ENCODE results near the gene BRSK1.

The BRSK1 gene

DNA sequence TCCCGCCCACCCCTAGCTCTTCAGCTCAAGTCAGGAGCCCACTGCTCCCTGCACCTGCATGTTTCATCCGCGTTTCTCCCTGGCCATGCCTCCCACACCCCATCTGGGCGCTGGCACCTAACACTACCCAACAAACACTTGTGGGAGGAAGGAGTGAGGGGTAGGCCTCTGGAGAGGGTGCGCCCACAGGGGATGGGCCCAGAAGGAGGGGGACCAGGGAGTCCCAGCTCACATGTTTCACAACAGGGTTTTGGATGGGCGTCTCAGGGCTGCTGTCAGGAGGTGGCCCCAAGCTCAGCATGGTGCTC lies 43.1 kb upstream of the BRSK1 start:
- Histone ChIP-seq H3F3A (ENCODE audit: insufficient read depth, low read length) (peaks cover 4% of the 10 kb centered on the region; the same call in 1 of the 2 replicates), H3K4me2 (ENCODE audit: low read depth, low read length) (no peak overlapping the region), H2AFZ (ENCODE audit: low read length) (no peak overlapping the region), H3K36me3 (replicated peaks; ENCODE audit: insufficient read depth, low read length) (peaks cover 14% of the 10 kb centered on the region), H4K20me1 (ENCODE audit: insufficient read depth, low read length) (no peaks in the 10 kb centered on the region), H3K4me1 (ENCODE audit: low read length) (no peaks in the 10 kb centered on the region), H3K9me3 (replicated peaks; ENCODE audit: insufficient read depth, low read length) (no peaks in the 10 kb centered on the region), H3K9me2 (replicated peaks; ENCODE audit: insufficient read depth, low read length) (no peaks in the 10 kb centered on the region), H3K79me2 (ENCODE audit: low read length) (peaks cover 66% of the 10 kb centered on the region), H3K27me3 (replicated peaks; ENCODE audit: insufficient read depth, low read length) (no peaks in the 10 kb centered on the region), H3K9ac (ENCODE audit: low read length) (no peak overlapping the region), H3K4me3 (ENCODE audit: low read length) (no peak overlapping the region), H3K27ac (ENCODE audit: low read length) (no peak overlapping the region)
- TF ChIP-seq EZH2 (optimal IDR thresholded peaks at IDR 0.05; ENCODE audit: low read depth, low read length) (no peak), EZH2phosphoT487 (IDR thresholded peaks at IDR 0.05; ENCODE audit: low read length) (no peak)
- TF ChIP-seq, protein P1, sequence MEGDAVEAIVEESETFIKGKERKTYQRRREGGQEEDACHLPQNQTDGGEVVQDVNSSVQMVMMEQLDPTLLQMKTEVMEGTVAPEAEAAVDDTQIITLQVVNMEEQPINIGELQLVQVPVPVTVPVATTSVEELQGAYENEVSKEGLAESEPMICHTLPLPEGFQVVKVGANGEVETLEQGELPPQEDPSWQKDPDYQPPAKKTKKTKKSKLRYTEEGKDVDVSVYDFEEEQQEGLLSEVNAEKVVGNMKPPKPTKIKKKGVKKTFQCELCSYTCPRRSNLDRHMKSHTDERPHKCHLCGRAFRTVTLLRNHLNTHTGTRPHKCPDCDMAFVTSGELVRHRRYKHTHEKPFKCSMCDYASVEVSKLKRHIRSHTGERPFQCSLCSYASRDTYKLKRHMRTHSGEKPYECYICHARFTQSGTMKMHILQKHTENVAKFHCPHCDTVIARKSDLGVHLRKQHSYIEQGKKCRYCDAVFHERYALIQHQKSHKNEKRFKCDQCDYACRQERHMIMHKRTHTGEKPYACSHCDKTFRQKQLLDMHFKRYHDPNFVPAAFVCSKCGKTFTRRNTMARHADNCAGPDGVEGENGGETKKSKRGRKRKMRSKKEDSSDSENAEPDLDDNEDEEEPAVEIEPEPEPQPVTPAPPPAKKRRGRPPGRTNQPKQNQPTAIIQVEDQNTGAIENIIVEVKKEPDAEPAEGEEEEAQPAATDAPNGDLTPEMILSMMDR (IDR thresholded peaks at IDR 0.05; ENCODE audit: low read length) = no peak
- no peak for DNase-seq

GRCh38 chr19:55241143-55241934 lies 42.5 kb upstream of the BRSK1 start:
- H3K79me2 ChIP-seq (ENCODE audit: low read length) = peaks cover 72% of the 10 kb centered on the region
- no peak overlapping the region for H3K27ac ChIP-seq (ENCODE audit: low read length)
- no peaks in the 10 kb centered on the region for H3K9me3 ChIP-seq (replicated peaks; ENCODE audit: insufficient read depth, low read length)
- peaks cover 14% of the 10 kb centered on the region for H3K36me3 ChIP-seq (replicated peaks; ENCODE audit: insufficient read depth, low read length)
- H3K27me3 ChIP-seq (replicated peaks; ENCODE audit: insufficient read depth, low read length) = no peaks in the 10 kb centered on the region
- H3K4me3 ChIP-seq (ENCODE audit: low read length) = no peak overlapping the region
- DNase-seq = no peak
- TF ChIP-seq EZH2 (optimal IDR thresholded peaks at IDR 0.05; ENCODE audit: low read depth, low read length) (no peak), EZH2phosphoT487 (IDR thresholded peaks at IDR 0.05; ENCODE audit: low read length) (no peak)
- TF ChIP-seq, protein P1 (IDR thresholded peaks at IDR 0.05; ENCODE audit: low read length) = no peak
- peaks cover 4% of the 10 kb centered on the region; the same call in 1 of the 2 replicates for H3F3A ChIP-seq (ENCODE audit: insufficient read depth, low read length)
- H3K4me1 ChIP-seq (ENCODE audit: low read length) = no peaks in the 10 kb centered on the region
- H3K9me2 ChIP-seq (replicated peaks; ENCODE audit: insufficient read depth, low read length) = no peaks in the 10 kb centered on the region
- 0 out of 2 replicates have a peak, but pooled peaks cover 2% of the 10 kb centered on the region for H4K20me1 ChIP-seq (ENCODE audit: insufficient read depth, low read length)
- H3K4me2 ChIP-seq (ENCODE audit: low read depth, low read length) = no peak overlapping the region
- H2AFZ ChIP-seq (ENCODE audit: low read length) = no peak overlapping the region
- H3K9ac ChIP-seq (ENCODE audit: low read length) = no peak overlapping the region

GRCh38 chr19:55241935-55242464 lies 41.8 kb upstream of the BRSK1 start:
- Histone ChIP-seq H3K27ac (ENCODE audit: low read length) (no peak overlapping the region), H3K4me3 (ENCODE audit: low read length) (no peak overlapping the region), H3F3A (ENCODE audit: insufficient read depth, low read length) (peaks cover 4% of the 10 kb centered on the region; the same call in 1 of the 2 replicates), H3K79me2 (ENCODE audit: low read length) (peaks cover 79% of the 10 kb centered on the region), H3K27me3 (replicated peaks; ENCODE audit: insufficient read depth, low read length) (no peaks in the 10 kb centered on the region), H3K9me2 (replicated peaks; ENCODE audit: insufficient read depth, low read length) (no peaks in the 10 kb centered on the region), H3K4me2 (ENCODE audit: low read depth, low read length) (no peak overlapping the region), H4K20me1 (ENCODE audit: insufficient read depth, low read length) (peaks cover 8% of the 10 kb centered on the region), H3K9ac (ENCODE audit: low read length) (no peak overlapping the region), H2AFZ (ENCODE audit: low read length) (no peak overlapping the region), H3K4me1 (ENCODE audit: low read length) (no peaks in the 10 kb centered on the region), H3K36me3 (replicated peaks; ENCODE audit: insufficient read depth, low read length) (peaks cover 10% of the 10 kb centered on the region), H3K9me3 (replicated peaks; ENCODE audit: insufficient read depth, low read length) (no peaks in the 10 kb centered on the region)
- DNase-seq = no peak
- TF ChIP-seq EZH2 (optimal IDR thresholded peaks at IDR 0.05; ENCODE audit: low read depth, low read length) = no peak
- TF ChIP-seq, protein P1 (IDR thresholded peaks at IDR 0.05; ENCODE audit: low read length) = no peak
- no peak for TF ChIP-seq EZH2phosphoT487 (IDR thresholded peaks at IDR 0.05; ENCODE audit: low read length)

Measured in MM.1S (cell line).